DMS79 treated with DMSO at 0.1 percent for 48 hours (cell line): ENCODE data around the gene PDPN.
"Not testable (repeated sequence)": the region's sequence is repeated elsewhere in the genome, so short reads cannot be mapped to it uniquely, and the experiment has no call there.

Source experiments
- DNase-seq: peaks from one replicate; lab custom pipeline; 2025; lab: John Stamatoyannopoulos, UW

PDPN gene

GRCh38 chr1:13583595-13583965, at the start of gene PDPN:
PDPN (plus strand) TSS chr1:13583832; CDS start chr1:13584034, 202 bp downstream.
- no peak for DNase-seq

- DNase-seq = no peak
These were observed 48.4 kb upstream of the PDPN start for GRCh38 chr1:13535227-13535626.

GRCh38 chr1:13536571-13536970, 47.1 kb upstream of the PDPN start:
- no peak for DNase-seq

- no peak for DNase-seq
These were observed 44.8 kb upstream of the PDPN start for GRCh38 chr1:13538832-13539231.

GRCh38 chr1:13539683-13540082, 43.9 kb upstream of the PDPN start:
- no peak for DNase-seq

GRCh38 chr1:13540866-13541265, 42.8 kb upstream of the PDPN start:
- DNase-seq = no peak

GRCh38 chr1:13541435-13542215, 42.0 kb upstream of the PDPN start:
- DNase-seq = no peak

GRCh38 chr1:13543451-13544220, 40.0 kb upstream of the PDPN start:
- DNase-seq = no peak

- no peak for DNase-seq
These were observed 39.4 kb upstream of the PDPN start for GRCh38 chr1:13544221-13544556.

- no peak for DNase-seq
These were observed 36.8 kb upstream of the PDPN start for GRCh38 chr1:13546791-13547190.

- no peak for DNase-seq
These were observed 35.4 kb upstream of the PDPN start for GRCh38 chr1:13548281-13548680.

- DNase-seq = no peak
These were observed 34.6 kb upstream of the PDPN start for GRCh38 chr1:13549021-13549420.

GRCh38 chr1:13549521-13549920, 34.1 kb upstream of the PDPN start:
- DNase-seq = no peak

GRCh38 chr1:13550663-13551062, 33.0 kb upstream of the PDPN start:
- no peak for DNase-seq

GRCh38 chr1:13554798-13555197, 28.8 kb upstream of the PDPN start:
- no peak for DNase-seq

- no peak for DNase-seq
These were observed 27.3 kb upstream of the PDPN start for GRCh38 chr1:13556224-13556764.

GRCh38 chr1:13560541-13560940, 23.1 kb upstream of the PDPN start:
- DNase-seq = no peak

- not testable (repeated sequence) for DNase-seq
These were observed 20.7 kb upstream of the PDPN start for GRCh38 chr1:13562981-13563380.

GRCh38 chr1:13564073-13564472, 19.6 kb upstream of the PDPN start:
- no peak for DNase-seq

GRCh38 chr1:13570435-13570834, 13.2 kb upstream of the PDPN start:
- not testable (repeated sequence) for DNase-seq

GRCh38 chr1:13570924-13571323, 12.7 kb upstream of the PDPN start:
- no peak for DNase-seq

- no peak for DNase-seq
These were observed 10.0 kb upstream of the PDPN start for GRCh38 chr1:13573586-13573985.

- DNase-seq = no peak
These were observed 6.7 kb upstream of the PDPN start for GRCh38 chr1:13576926-13577325.
